Breast epithelium (tissue), 4 donors: ENCODE measurements around the gene CTNNAL1. TPM values are rescaled to one million over a fixed set of nuclear protein-coding genes. Genes with fewer than 3 reads are reported as not detected.

Source experiments
- DNase-seq, 2 donors: peaks; one replicate each; pipeline ENCODE4 v3.0.0-alpha.2; 2019; ENCODE audit warnings: low spot score in 2 of 2
- H3K27ac ChIP-seq, 2 donors: fragments of 200-600 bp; sonication (generic) in 1 of 2; one replicate each; pipeline ENCODE4 v1.5.1; 2016 to 2019; ENCODE audit warnings: mild to moderate bottlenecking in 1 of 2
- H3K27me3 ChIP-seq, 2 donors: fragments of 200-600 bp; sonication (generic) in 1 of 2; one replicate each; pipeline versions ENCODE4 v1.5.1 to v1.6.0; 2017 to 2019; ENCODE audit warnings: control low read depth in 1 of 2, mild to moderate bottlenecking in 1 of 2
- H3K36me3 ChIP-seq: fragments of 200-600 bp; one replicate; pipeline ENCODE4 v1.5.1; 2019
- H3K4me1 ChIP-seq, 2 donors: fragments of 200-600 bp; sonication (generic); one replicate each; pipeline ENCODE4 v1.5.1; 2016 to 2019; ENCODE audit warnings: control low read depth in 1 of 2
- H3K4me3 ChIP-seq, 3 donors: fragments of 200-600 bp; sonication (generic); 1 replicate in 2 of 3; 2 replicates in 1 of 3; pipeline ENCODE4 v1.5.1; 2016 to 2019; ENCODE audit warnings: mild to moderate bottlenecking in 3 of 3, moderate library complexity in 2 of 3
- H3K9me3 ChIP-seq, 2 donors: fragments of 200-600 bp; sonication (generic) in 1 of 2; one replicate each; pipeline ENCODE4 v1.5.1; 2016 to 2019; ENCODE audit warnings: control low read depth in 1 of 2
- CTCF ChIP-seq, 3 donors: fragments of 450-650 bp; IDR thresholded peaks; one replicate each; pipeline ENCODE4 v1.5.1; 2016 to 2017; ENCODE audit warnings: antibody characterized with exemption in 3 of 3, mild to moderate bottlenecking in 3 of 3, moderate library complexity in 3 of 3
- POLR2A ChIP-seq: fragments of 450-650 bp; IDR thresholded peaks from one replicate; pipeline ENCODE4 v1.6.1; 2016; ENCODE audit warnings: antibody characterized with exemption, mild to moderate bottlenecking, moderate library complexity
- POLR2AphosphoS5 ChIP-seq, 3 donors: sonication (generic); formaldehyde crosslinking; IDR thresholded peaks; one replicate each; pipeline ENCODE4 v1.6.1; 2017; ENCODE audit warnings: antibody characterized with exemption in 3 of 3
- intact Hi-C: fragments of 100-400 bp; cut with DNase I; formaldehyde crosslinking; loops from one replicate; pipeline ENCODE4 v1.15.1; 2023; ENCODE audit warnings: low total_unique reads
- total RNA-seq, 3 donors: library from RNA; depleted of rRNA; stranded (reverse); fragments of >200 nt; gene quantifications; one replicate each; pipeline ENCODE4 v1.1.0, GENCODE V29; 2016

Gene CTNNAL1
- total RNA-seq, 3 donors from 2014 or later, result 25.0 to 29.2 (median 25.6) TPM

GRCh38 chr9:109027176-109027575 lies 13.9 kb upstream of the CTNNAL1 start:
- no peaks in the 10 kb centered on the region for H3K4me1 ChIP-seq
- H3K4me3 ChIP-seq, result no peak overlapping the region
- no peak overlapping the region for H3K27ac ChIP-seq
- TF ChIP-seq CTCF (IDR thresholded peaks at IDR 0.05) (no peak), POLR2A (no peak), POLR2AphosphoS5 (IDR thresholded peaks at IDR 0.05) (no peak)
- no peaks in the 10 kb centered on the region for H3K27me3 ChIP-seq
- no peaks in the 10 kb centered on the region for H3K36me3 ChIP-seq
- intact Hi-C loops, result no loop called here
- no peak for DNase-seq
- no peaks in the 10 kb centered on the region for H3K9me3 ChIP-seq

- intact Hi-C loops, result no loop called here
- TF ChIP-seq CTCF (IDR thresholded peaks at IDR 0.05) (no peak), POLR2AphosphoS5 (IDR thresholded peaks at IDR 0.05) (no peak), POLR2A (no peak)
- Histone ChIP-seq H3K27ac (no peak overlapping the region), H3K9me3 (no peaks in the 10 kb centered on the region), H3K4me1 (no peaks in the 10 kb centered on the region), H3K4me3 (no peak overlapping the region), H3K36me3 (no peaks in the 10 kb centered on the region), H3K27me3 (no peaks in the 10 kb centered on the region)
- no peak for DNase-seq
Measured at GRCh38 chr9:109026306-109026705, 13.0 kb upstream of the CTNNAL1 start.

GRCh38 chr9:109022873-109023272 lies 9.6 kb upstream of the CTNNAL1 start:
- Histone ChIP-seq H3K36me3 (no peaks in the 10 kb centered on the region), H3K4me1 (no peaks in the 10 kb centered on the region), H3K27me3 (no peaks in the 10 kb centered on the region), H3K9me3 (no peaks in the 10 kb centered on the region), H3K27ac (no peak overlapping the region), H3K4me3 (no peak overlapping the region)
- TF ChIP-seq CTCF (IDR thresholded peaks at IDR 0.05) (no peak), POLR2AphosphoS5 (IDR thresholded peaks at IDR 0.05) (no peak), POLR2A (no peak)
- intact Hi-C loops, result no loop called here
- DNase-seq, result no peak

- H3K27ac ChIP-seq, result no peak overlapping the region
- intact Hi-C loops, result no loop called here
- no peak overlapping the region for H3K4me3 ChIP-seq
- H3K36me3 ChIP-seq, result no peaks in the 10 kb centered on the region
- H3K9me3 ChIP-seq, result no peaks in the 10 kb centered on the region
- no peak for DNase-seq
- no peaks in the 10 kb centered on the region for H3K27me3 ChIP-seq
- no peaks in the 10 kb centered on the region for H3K4me1 ChIP-seq
- TF ChIP-seq POLR2AphosphoS5 (IDR thresholded peaks at IDR 0.05) (no peak), POLR2A (no peak), CTCF (IDR thresholded peaks at IDR 0.05) (no peak)
Measured at GRCh38 chr9:109020581-109021511, 7.5 kb upstream of the CTNNAL1 start.

- H3K4me3 ChIP-seq, result no peak overlapping the region
- no peaks in the 10 kb centered on the region for H3K4me1 ChIP-seq
- no peak for DNase-seq
- H3K27ac ChIP-seq, result no peak overlapping the region
- no peaks in the 10 kb centered on the region for H3K9me3 ChIP-seq
- no peaks in the 10 kb centered on the region for H3K36me3 ChIP-seq
- intact Hi-C loops, result no loop called here
- TF ChIP-seq CTCF (IDR thresholded peaks at IDR 0.05) (no peak), POLR2A (no peak), POLR2AphosphoS5 (IDR thresholded peaks at IDR 0.05) (no peak)
- H3K27me3 ChIP-seq, result no peaks in the 10 kb centered on the region
Measured at GRCh38 chr9:109020113-109020512, 6.8 kb upstream of the CTNNAL1 start.
